Stomach (tissue), 4 donors: ENCODE measurements around the gene ACVR1C.

Experiments
- CTCF ChIP-seq, 7 experiments: fragments of 450-650 bp in 4 of 7; fragments of 200-600 bp in 3 of 7; sonication (generic) in 3 of 7; IDR thresholded peaks; one replicate each; pipeline ENCODE4 v1.5.1; 2016 to 2019; ENCODE audit warnings: antibody characterized with exemption in 7 of 7, control low read depth in 2 of 7, mild to moderate bottlenecking in 1 of 7
- EP300 ChIP-seq: sonication (generic); formaldehyde crosslinking; IDR thresholded peaks from one replicate; pipeline ENCODE4 v1.6.1; 2017; ENCODE audit warnings: antibody characterized with exemption
- POLR2A ChIP-seq, 4 donors: fragments of 450-650 bp; IDR thresholded peaks; one replicate each; pipeline ENCODE4 v1.6.1; 2016; ENCODE audit warnings: antibody characterized with exemption in 4 of 4, control low read depth in 2 of 4, mild to moderate bottlenecking in 1 of 4, moderate library complexity in 1 of 4

- TF ChIP-seq CTCF (IDR thresholded peaks at IDR 0.05) (no peak), POLR2A (IDR thresholded peaks at IDR 0.05) (no peak), EP300 (no peak)
Observed at GRCh38 chr2:157479081-157480027, 149.3 kb downstream of the ACVR1C start.
